Right forelimb (tissue), 1 donor: ENCODE data around the gene RGPD5.
"Not testable (repeated sequence)": the region's sequence is repeated elsewhere in the genome, so short reads cannot be mapped to it uniquely, and the experiment has no call there.

Source experiments
- DNase-seq: peaks from one replicate; pipeline ENCODE4 v3.0.0-alpha.2; 2018

RGPD5 gene

GRCh38 chr2:109794074-109794737, at the start of gene RGPD5:
Gene RGPD5 (plus strand): TSS chr2:109794305. CDS start chr2:109794466, 161 bp downstream.
- DNase-seq: not testable (repeated sequence)

GRCh38 chr2:109751572-109751971, 42.5 kb upstream of the RGPD5 start:
- not testable (repeated sequence) for DNase-seq

- DNase-seq: not testable (repeated sequence)
Measured at GRCh38 chr2:109757163-109757824, 36.8 kb upstream of the RGPD5 start.

GRCh38 chr2:109760265-109761042, 33.7 kb upstream of the RGPD5 start:
- not testable (repeated sequence) for DNase-seq

GRCh38 chr2:109761043-109761454, 33.1 kb upstream of the RGPD5 start:
- not testable (repeated sequence) for DNase-seq

- DNase-seq: not testable (repeated sequence)
Measured at GRCh38 chr2:109761976-109762375, 32.1 kb upstream of the RGPD5 start.

GRCh38 chr2:109766074-109766473, 28.0 kb upstream of the RGPD5 start:
- DNase-seq: not testable (repeated sequence)

GRCh38 chr2:109766886-109767578, 27.1 kb upstream of the RGPD5 start:
- not testable (repeated sequence) for DNase-seq

GRCh38 chr2:109768934-109769333, 25.2 kb upstream of the RGPD5 start:
- not testable (repeated sequence) for DNase-seq

GRCh38 chr2:109779118-109779517, 15.0 kb upstream of the RGPD5 start:
- DNase-seq: not testable (repeated sequence)

GRCh38 chr2:109781147-109781816, 12.8 kb upstream of the RGPD5 start:
- DNase-seq: not testable (repeated sequence)

- not testable (repeated sequence) for DNase-seq
Measured at GRCh38 chr2:109782446-109782993, 11.6 kb upstream of the RGPD5 start.

- not testable (repeated sequence) for DNase-seq
Measured at GRCh38 chr2:109791530-109792279, 2.4 kb upstream of the RGPD5 start.

- not testable (repeated sequence) for DNase-seq
Measured at GRCh38 chr2:109792659-109793058, 1.4 kb upstream of the RGPD5 start.

GRCh38 chr2:109871129-109871751, 77.1 kb downstream of the RGPD5 start:
- not testable (repeated sequence) for DNase-seq

GRCh38 chr2:109876625-109877024, 82.5 kb downstream of the RGPD5 start:
- DNase-seq: not testable (repeated sequence)

- not testable (repeated sequence) for DNase-seq
Measured at GRCh38 chr2:109882112-109882511, 88.0 kb downstream of the RGPD5 start.

GRCh38 chr2:109888414-109888813, 94.3 kb downstream of the RGPD5 start:
- not testable (repeated sequence) for DNase-seq

GRCh38 chr2:109889909-109890308, 95.8 kb downstream of the RGPD5 start:
- not testable (repeated sequence) for DNase-seq

GRCh38 chr2:109891024-109891423, 96.9 kb downstream of the RGPD5 start:
- not testable (repeated sequence) for DNase-seq
